ENCODE measurements around the gene TMEM123.

Gene TMEM123

DNA sequence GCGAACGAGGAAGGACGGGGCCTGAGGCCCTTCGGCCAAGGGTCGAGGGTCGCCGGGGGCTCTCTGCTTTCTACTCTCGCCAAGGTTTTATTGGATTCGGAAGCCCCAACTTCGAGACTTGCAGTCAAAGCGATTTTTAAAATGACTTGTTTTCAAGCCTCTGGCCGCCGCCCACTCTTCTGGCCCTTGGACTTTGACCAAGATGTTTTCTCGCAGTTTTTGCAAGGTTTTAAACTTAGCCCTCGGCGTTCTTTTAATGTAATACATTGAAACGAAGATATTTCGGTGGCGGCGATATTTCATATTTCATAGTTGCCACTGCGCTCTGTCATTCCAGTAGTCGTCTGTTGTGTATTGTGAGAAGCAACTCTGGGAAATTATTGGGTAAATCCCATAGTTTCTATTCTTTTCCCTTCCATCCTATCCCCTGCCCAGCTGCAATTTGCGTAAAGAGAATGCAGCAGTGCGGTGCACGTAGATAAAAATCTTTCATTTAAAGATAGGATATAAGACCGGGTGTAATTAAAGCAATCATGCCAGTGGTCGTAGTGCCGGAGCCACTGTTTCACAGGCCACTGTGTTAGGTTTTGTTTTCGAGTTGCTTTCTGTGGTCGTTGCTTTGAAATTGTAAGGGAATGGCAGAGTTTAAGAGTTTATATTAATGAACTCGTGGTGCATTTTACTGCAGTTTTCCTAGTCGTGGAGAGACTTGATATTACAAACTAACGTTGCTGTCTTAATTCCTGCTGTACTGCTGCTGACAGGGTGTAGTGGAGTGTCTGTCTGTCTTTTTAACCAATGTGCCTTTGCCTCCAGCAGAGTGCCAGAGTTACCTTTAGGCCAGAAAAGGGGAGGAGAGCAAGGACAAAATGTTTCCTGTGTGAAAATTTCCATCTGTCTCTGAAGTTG lies 104.8 kb downstream of the TMEM123 start:
- DNase-seq: peak; percentile 45

DNA sequence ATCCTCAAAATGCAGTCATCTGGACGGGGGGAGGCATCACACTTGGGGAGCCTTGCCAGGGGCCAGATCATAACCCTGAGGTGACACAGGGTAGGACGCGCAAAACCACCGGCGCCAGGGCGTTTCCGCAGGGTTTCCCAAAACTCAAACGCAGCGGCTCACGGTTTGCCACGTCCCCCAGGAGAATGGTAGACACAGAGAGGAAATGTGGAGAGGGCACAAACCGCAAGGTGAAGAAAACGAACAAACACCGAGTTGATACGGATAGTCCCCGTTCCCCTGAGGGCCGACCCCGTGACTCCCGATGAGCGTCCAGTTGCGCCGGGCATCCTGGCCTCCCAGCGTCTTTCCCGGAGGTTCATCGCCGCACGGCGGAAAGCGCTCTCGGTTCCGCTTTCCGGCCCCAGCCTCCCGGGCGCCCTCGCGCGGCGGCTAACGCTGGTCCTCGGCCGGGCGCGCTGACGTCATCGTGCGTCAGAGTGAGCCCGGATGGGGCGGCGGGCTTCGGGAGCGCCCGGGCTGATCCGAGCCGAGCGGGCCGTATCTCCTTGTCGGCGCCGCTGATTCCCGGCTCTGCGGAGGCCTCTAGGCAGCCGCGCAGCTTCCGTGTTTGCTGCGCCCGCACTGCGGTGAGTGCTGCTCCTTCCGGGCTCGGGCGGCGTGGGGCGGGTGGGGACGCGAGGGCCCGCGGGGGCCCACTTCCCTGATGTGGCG lies 105.7 kb downstream of the TMEM123 start, which contains the start of gene BIRC2:
BIRC2 (plus strand) TSS at position 467 of the 714 bp plus-strand sequence. CDS start 2,641 bp downstream, outside the sequence.
- DNase-seq: peak; percentile 94

DNA sequence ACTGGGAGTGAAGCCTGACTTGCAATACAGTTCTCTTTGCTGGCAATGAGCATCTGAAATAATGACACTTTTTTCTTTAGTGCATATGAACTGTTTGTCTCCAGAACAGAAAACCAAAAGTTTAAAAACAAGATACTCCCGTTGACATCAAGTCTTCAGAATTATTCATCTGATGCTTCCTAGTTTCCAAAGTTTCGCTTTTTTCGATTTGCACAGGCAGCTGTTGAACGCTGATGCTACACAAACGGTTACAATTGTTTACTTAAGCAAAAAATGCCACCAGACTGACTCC lies 106.2 kb downstream of the TMEM123 start:
- no peak for DNase-seq

All from activated CD4-positive, alpha-beta T cell treated with anti-CD3 and anti-CD28 coated beads, Interleukin-2, amount 50 U/mL, for 16 hours (primary cell).